Sigmoid colon (tissue), 7 donors: Measurements from ENCODE around the gene STX18. TPM values are rescaled to one million over a fixed set of nuclear protein-coding genes. Genes with fewer than 3 reads are reported as not detected.

Experiments
- DNase-seq: peaks from one replicate; pipeline ENCODE4 v3.0.0-alpha.2; 2019
- H3K27ac ChIP-seq, 4 donors: fragments of 200-600 bp; sonication (generic); one replicate each; pipeline ENCODE4 v1.5.1; 2016 to 2019; ENCODE audit warnings: mild to moderate bottlenecking in 1 of 4
- H3K27me3 ChIP-seq, 3 donors: fragments of 200-600 bp; sonication (generic); one replicate each; pipeline ENCODE4 v1.5.1; 2019; ENCODE audit warnings: mild to moderate bottlenecking in 1 of 3
- H3K36me3 ChIP-seq, 4 donors: fragments of 200-600 bp; sonication (generic); one replicate each; pipeline ENCODE4 v1.5.1; 2016 to 2019
- H3K4me1 ChIP-seq, 4 donors: fragments of 200-600 bp; sonication (generic); one replicate each; pipeline ENCODE4 v1.5.1; 2017 to 2019
- H3K4me3 ChIP-seq, 4 donors: fragments of 200-600 bp; sonication (generic); one replicate each; pipeline ENCODE4 v1.5.1; 2017 to 2019; ENCODE audit warnings: mild to moderate bottlenecking in 2 of 4, moderate library complexity in 1 of 4
- H3K9me3 ChIP-seq, 4 donors: fragments of 200-600 bp in 3 of 4; sonication (generic) in 3 of 4; one replicate each; pipeline versions ENCODE4 v1.5.1 to v1.6.1; 2013 to 2019
- EP300 ChIP-seq, 4 donors: sonication (generic); formaldehyde crosslinking; IDR thresholded peaks; one replicate each; pipeline ENCODE4 v1.6.1; 2017; ENCODE audit warnings: antibody characterized with exemption in 4 of 4
- POLR2A ChIP-seq, 2 donors: fragments of 450-650 bp; IDR thresholded peaks; one replicate each; pipeline ENCODE4 v1.6.1; 2016; ENCODE audit warnings: antibody characterized with exemption in 2 of 2, mild to moderate bottlenecking in 2 of 2, moderate library complexity in 2 of 2
- POLR2AphosphoS5 ChIP-seq, 4 donors: sonication (generic); formaldehyde crosslinking; IDR thresholded peaks; one replicate each; pipeline ENCODE4 v1.6.1; 2017; ENCODE audit warnings: antibody characterized with exemption in 4 of 4
- WGBS, 2 donors: extraction: QIAGEN DNeasy Blood & Tissue Kit; methylation state at CpG; one replicate each; pipeline ENCODE4 v1.1.7; 2013; 5-methylcytosine and 5-hydroxymethylcytosine counted together
- intact Hi-C: fragments of 100-400 bp; cut with DNase I; formaldehyde crosslinking; loops from one replicate; pipeline ENCODE4 v1.15.1; 2023
- polyA plus RNA-seq, 3 donors: library from polyadenylated mRNA; stranded (reverse); fragments of 200-250 nt; gene quantifications; one replicate each; pipeline ENCODE4 v1.2.3, GENCODE V29; 2013
- total RNA-seq, 4 donors: library from RNA; depleted of rRNA; stranded (reverse); fragments of >200 nt; gene quantifications; one replicate each; pipeline ENCODE4 v1.1.0, GENCODE V29; 2016
- TF ChIP-seq, protein P1 (sequence below), 4 experiments: fragments of 450-650 bp in 3 of 4; fragments of 200-600 bp in 1 of 4; IDR thresholded peaks; one replicate each; pipeline ENCODE4 v1.5.1; 2016 to 2019; ENCODE audit warnings: antibody characterized with exemption in 4 of 4, mild to moderate bottlenecking in 3 of 4, moderate library complexity in 2 of 4
- donor health status: healthy with polysubstance abuse.
- donor health status: Bipolar disorder and iron deficiency.
- donor health status: healthy.

STX18 gene
- total and polyA plus RNA-seq, 7 donors = 23.5 to 45.1 (median 26.3) TPM

DNA sequence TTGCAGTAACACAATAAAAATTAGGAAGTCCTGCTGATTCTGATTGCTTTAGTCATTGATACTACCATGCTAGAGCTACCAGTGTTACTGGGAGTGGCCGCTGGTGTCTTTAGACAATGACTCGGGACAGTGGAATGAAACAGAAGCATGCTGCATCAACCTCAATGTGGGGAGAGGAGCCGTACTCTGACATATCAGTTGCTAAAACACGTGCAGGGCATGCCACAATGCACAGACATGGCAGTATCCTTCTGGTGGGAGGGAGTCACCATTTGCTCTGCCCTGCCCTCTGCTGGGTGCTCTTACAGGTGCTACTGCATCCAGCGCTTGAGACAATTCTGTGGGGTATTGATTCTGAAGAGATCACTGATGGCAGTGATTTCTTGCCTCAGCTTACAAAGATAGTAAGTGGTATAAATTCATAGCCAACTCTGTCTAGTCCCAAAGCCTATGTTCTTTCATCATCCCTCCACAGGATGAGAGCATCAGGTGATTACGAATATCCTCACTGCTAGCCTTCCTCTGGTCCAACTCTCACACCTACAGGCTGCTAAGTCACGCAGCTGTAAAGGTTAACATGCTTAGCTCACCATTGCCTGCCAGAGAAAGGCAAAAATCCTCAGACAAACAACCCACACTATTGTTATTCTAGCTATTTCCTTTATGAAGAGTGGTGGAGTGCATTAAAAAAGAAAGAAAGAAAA lies 111.2 kb downstream of the STX18 start:
- WGBS, 2 donors = 76 to 78% methylated on average over 7 of the region's 7 CpGs
- DNase-seq = no peak
- no peak overlapping the region for H3K4me3 ChIP-seq
- TF ChIP-seq POLR2AphosphoS5 (IDR thresholded peaks at IDR 0.05) = no peak
- TF ChIP-seq POLR2A (IDR thresholded peaks at IDR 0.05) = no peak
- TF ChIP-seq, protein P1, sequence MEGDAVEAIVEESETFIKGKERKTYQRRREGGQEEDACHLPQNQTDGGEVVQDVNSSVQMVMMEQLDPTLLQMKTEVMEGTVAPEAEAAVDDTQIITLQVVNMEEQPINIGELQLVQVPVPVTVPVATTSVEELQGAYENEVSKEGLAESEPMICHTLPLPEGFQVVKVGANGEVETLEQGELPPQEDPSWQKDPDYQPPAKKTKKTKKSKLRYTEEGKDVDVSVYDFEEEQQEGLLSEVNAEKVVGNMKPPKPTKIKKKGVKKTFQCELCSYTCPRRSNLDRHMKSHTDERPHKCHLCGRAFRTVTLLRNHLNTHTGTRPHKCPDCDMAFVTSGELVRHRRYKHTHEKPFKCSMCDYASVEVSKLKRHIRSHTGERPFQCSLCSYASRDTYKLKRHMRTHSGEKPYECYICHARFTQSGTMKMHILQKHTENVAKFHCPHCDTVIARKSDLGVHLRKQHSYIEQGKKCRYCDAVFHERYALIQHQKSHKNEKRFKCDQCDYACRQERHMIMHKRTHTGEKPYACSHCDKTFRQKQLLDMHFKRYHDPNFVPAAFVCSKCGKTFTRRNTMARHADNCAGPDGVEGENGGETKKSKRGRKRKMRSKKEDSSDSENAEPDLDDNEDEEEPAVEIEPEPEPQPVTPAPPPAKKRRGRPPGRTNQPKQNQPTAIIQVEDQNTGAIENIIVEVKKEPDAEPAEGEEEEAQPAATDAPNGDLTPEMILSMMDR (IDR thresholded peaks at IDR 0.05) = peak in 2 of 4 experiments; percentile 8 to 20
- no peak for TF ChIP-seq EP300 (IDR thresholded peaks at IDR 0.05)
- no peak overlapping the region for H3K27ac ChIP-seq
- intact Hi-C loops = no loop called here
- no peaks in the 10 kb centered on the region for H3K27me3 ChIP-seq
- H3K4me1 ChIP-seq = no peaks in the 10 kb centered on the region
- no peaks in the 10 kb centered on the region for H3K9me3 ChIP-seq
- H3K36me3 ChIP-seq = peaks cover 0 to 61% (median 13%) of the 10 kb centered on the region in 4 donors

DNA sequence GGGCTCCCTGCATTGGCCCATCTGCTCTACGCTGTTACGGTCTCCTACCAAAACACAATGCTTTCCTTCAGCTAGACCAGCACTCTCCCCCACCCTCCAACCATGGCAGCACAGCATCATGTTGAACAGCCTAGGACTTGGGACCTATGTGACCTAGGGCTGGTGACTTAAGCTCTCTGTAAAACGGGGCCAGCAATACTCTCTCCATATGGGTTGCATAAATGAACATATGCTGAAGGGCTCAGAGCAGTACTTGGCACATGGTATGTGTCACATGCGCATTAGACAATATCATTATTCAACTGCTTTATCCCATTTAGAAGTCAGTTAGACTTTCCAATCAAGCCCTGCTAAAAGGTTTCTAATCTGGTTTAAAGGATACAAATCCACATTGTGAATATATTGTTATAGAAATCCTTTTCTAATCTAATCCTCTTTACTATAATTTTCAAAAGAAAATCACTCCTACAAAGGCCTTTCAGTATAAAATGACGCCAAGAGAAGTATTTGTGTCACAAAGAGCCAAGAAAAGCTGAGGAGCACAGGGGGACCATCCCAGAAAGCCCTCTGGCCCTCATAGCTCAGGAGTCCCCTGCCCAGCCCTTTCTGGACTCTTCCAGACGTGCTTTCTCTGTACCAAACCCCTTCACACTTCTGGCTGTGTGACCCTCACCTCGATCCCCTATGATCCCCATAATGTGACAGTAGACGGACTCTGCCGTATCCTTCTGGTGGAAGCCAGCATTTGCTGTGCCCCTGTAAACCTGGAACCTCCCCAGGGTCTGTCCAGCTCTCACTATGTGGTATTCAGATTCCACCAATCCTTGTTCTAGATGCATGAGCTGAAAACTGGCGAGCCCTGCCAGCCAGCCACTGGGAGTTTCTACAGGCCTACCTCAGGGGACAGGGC lies 112.6 kb downstream of the STX18 start:
- peaks cover 0 to 58% (median 15%) of the 10 kb centered on the region in 4 donors for H3K36me3 ChIP-seq
- no peak overlapping the region for H3K4me3 ChIP-seq
- H3K4me1 ChIP-seq = no peaks in the 10 kb centered on the region
- no peaks in the 10 kb centered on the region for H3K27me3 ChIP-seq
- H3K27ac ChIP-seq = no peak overlapping the region
- intact Hi-C loops = no loop called here
- WGBS, 2 donors = 96% methylated on average over 10 of the region's 10 CpGs
- no peak for DNase-seq
- TF ChIP-seq EP300 (IDR thresholded peaks at IDR 0.05) (no peak), POLR2AphosphoS5 (IDR thresholded peaks at IDR 0.05) (no peak), POLR2A (IDR thresholded peaks at IDR 0.05) (no peak)
- TF ChIP-seq, protein P1 (IDR thresholded peaks at IDR 0.05) = no peak
- no peaks in the 10 kb centered on the region for H3K9me3 ChIP-seq

DNA sequence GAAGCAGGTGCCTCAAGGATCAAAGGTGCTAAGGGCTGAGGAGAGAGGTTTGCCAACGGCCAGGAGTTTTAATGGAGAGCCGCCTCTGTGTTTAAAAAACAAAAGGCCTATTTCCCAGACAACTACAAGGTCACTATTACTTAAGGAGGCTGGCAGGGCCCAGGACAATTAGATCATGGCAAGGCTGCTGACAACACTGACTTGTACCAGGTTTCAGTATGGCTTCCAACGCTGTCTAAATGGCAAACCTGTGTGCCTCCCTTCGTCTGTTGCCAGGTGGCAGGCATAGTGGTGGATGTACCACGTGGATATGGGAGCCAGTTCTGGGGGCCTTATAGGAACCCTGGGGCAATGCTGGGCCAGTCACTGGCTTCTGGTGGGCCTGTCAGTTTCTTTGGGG lies 114.0 kb downstream of the STX18 start:
- TF ChIP-seq POLR2AphosphoS5 (IDR thresholded peaks at IDR 0.05) (no peak), POLR2A (IDR thresholded peaks at IDR 0.05) (no peak), EP300 (IDR thresholded peaks at IDR 0.05) (no peak)
- TF ChIP-seq, protein P1 (IDR thresholded peaks at IDR 0.05) = no peak
- Histone ChIP-seq H3K4me1 (no peaks in the 10 kb centered on the region), H3K36me3 (peaks cover 0 to 58% (median 12%) of the 10 kb centered on the region in 4 donors), H3K4me3 (no peak overlapping the region), H3K9me3 (no peaks in the 10 kb centered on the region), H3K27ac (no peak overlapping the region), H3K27me3 (no peaks in the 10 kb centered on the region)
- intact Hi-C loops = no loop called here
- DNase-seq = no peak
- WGBS, 2 donors = 83 to 93% methylated on average over 5 of the region's 5 CpGs

DNA sequence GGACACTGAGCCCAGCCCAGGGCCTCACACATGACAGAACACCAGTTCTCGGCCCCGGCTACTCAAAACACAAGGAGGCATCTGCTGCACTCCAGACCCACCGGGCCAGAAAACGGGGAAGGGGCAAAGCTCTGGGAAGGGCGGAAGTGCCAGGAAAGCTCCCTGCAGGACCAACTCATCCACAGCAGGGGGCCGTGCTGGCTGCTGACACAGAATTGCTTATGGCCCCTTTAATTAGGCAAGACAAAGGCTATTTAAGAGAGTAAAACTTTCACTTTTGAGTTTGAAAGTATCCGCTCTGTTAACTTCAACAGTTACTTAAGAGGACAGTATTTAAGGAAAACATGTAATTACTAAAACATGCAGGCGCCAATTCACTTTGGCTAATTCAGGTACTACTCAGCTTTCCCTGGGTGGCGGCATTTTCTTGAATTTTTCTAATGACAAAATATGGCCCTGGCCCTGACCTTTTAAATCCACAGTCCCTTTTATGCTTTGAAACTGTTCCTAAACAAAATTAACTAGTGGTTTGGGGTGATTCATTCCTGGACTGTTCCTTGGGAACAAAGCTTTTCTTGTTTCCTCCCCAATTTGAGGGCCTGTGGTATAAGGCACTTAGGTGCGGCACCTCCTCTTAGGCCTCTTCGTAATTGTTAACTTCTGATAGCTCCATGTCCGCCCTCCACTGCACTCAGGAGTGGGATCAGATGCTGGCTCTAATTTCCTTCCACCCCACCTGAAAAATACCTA lies 114.6 kb downstream of the STX18 start:
- H3K9me3 ChIP-seq = no peaks in the 10 kb centered on the region
- H3K4me3 ChIP-seq = no peak overlapping the region
- H3K4me1 ChIP-seq = no peaks in the 10 kb centered on the region
- intact Hi-C loops = no loop called here
- TF ChIP-seq, protein P1 (IDR thresholded peaks at IDR 0.05) = no peak
- TF ChIP-seq EP300 (IDR thresholded peaks at IDR 0.05) = no peak
- TF ChIP-seq POLR2AphosphoS5 (IDR thresholded peaks at IDR 0.05) = no peak
- DNase-seq = peak; percentile 51
- no peaks in the 10 kb centered on the region for H3K27me3 ChIP-seq
- WGBS, 2 donors = 91 to 94% methylated on average over 12 of the region's 12 CpGs
- H3K27ac ChIP-seq = no peak overlapping the region
- peaks cover 0 to 56% (median 10%) of the 10 kb centered on the region in 4 donors for H3K36me3 ChIP-seq
